HEK293T (cell line): ENCODE results near the gene SDR39U1.
"Not testable (repeated sequence)": the region's sequence is repeated elsewhere in the genome, so short reads cannot be mapped to it uniquely, and the experiment has no call there.

Source experiments
- ARNT ChIP-seq: fragments of 450-650 bp; IDR thresholded peaks from 2 replicates; pipeline ENCODE4 v1.6.1; 2017; ENCODE audit warnings: mild to moderate bottlenecking
- BHLHE40 ChIP-seq: fragments of 450-650 bp; IDR thresholded peaks from 2 replicates; pipeline ENCODE4 v1.6.1; 2016; ENCODE audit warnings: mild to moderate bottlenecking, moderate library complexity, borderline replicate concordance
- CTBP1 ChIP-seq: fragments of 450-650 bp; IDR thresholded peaks from 2 replicates; pipeline ENCODE4 v1.6.1; 2016; ENCODE audit warnings: borderline replicate concordance
- ELF4 ChIP-seq: fragments of 450-650 bp; IDR thresholded peaks from 2 replicates; pipeline ENCODE4 v1.6.1; 2017; ENCODE audit warnings: antibody characterized with exemption
- FOXA1 ChIP-seq: fragments of 450-650 bp; IDR thresholded peaks from 2 replicates; pipeline ENCODE4 v1.6.1; 2016; ENCODE audit warnings: mild to moderate bottlenecking
- FOXK2 ChIP-seq: fragments of 450-650 bp; IDR thresholded peaks from 2 replicates; pipeline ENCODE4 v1.6.1; 2016; ENCODE audit warnings: mild to moderate bottlenecking
- FOXM1 ChIP-seq: fragments of 450-650 bp; IDR thresholded peaks from 2 replicates; pipeline ENCODE4 v1.6.1; 2017; ENCODE audit warnings: mild to moderate bottlenecking, borderline replicate concordance
- HDGF ChIP-seq: fragments of 450-650 bp; IDR thresholded peaks from 2 replicates; pipeline ENCODE4 v1.6.1; 2017; ENCODE audit warnings: antibody characterized with exemption, borderline replicate concordance
- L3MBTL2 ChIP-seq: fragments of 450-650 bp; conservative IDR thresholded peaks from 2 replicates; pipeline ENCODE4 v1.6.1; 2016; ENCODE audit warnings: mild to moderate bottlenecking
- NFRKB ChIP-seq: fragments of 450-650 bp; IDR thresholded peaks from 2 replicates; pipeline ENCODE4 v1.6.1; 2016; ENCODE audit warnings: mild to moderate bottlenecking, moderate library complexity
- SP1 ChIP-seq: fragments of 450-650 bp; IDR thresholded peaks from 2 replicates; pipeline ENCODE4 v1.6.1; 2017
- SUZ12 ChIP-seq: fragments of 450-650 bp; IDR thresholded peaks from 2 replicates; pipeline ENCODE4 v1.6.1; 2016; ENCODE audit warnings: mild to moderate bottlenecking
- TARDBP ChIP-seq: fragments of 450-650 bp; IDR thresholded peaks from 2 replicates; pipeline ENCODE4 v1.6.1; 2016
- TF ChIP-seq, protein P1 (sequence below): fragments of 450-650 bp; IDR thresholded peaks from 2 replicates; pipeline ENCODE4 v1.6.1; 2016

- not testable (repeated sequence) for TF ChIP-seq FOXA1, TARDBP, FOXM1, ARNT, L3MBTL2, SP1, BHLHE40, FOXK2, CTBP1, NFRKB, ELF4, HDGF, SUZ12
- TF ChIP-seq, protein P1, sequence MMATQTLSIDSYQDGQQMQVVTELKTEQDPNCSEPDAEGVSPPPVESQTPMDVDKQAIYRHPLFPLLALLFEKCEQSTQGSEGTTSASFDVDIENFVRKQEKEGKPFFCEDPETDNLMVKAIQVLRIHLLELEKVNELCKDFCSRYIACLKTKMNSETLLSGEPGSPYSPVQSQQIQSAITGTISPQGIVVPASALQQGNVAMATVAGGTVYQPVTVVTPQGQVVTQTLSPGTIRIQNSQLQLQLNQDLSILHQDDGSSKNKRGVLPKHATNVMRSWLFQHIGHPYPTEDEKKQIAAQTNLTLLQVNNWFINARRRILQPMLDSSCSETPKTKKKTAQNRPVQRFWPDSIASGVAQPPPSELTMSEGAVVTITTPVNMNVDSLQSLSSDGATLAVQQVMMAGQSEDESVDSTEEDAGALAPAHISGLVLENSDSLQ: not testable (repeated sequence)
Measured at GRCh38 chr14:24482699-24483303, 40.2 kb upstream of the SDR39U1 start.
